Cardiac muscle cell (in vitro differentiated cells and primary cell): ENCODE results near the gene LAYN. TPM values are rescaled to one million over a fixed set of nuclear protein-coding genes. Genes with fewer than 3 reads are reported as not detected.

ENCODE experiments used
- DNase-seq, 2 donors: peaks; one replicate each; pipeline versions ENCODE4 v3.0.0 to v3.0.0-alpha.2; 2010 to 2017; ENCODE audit warnings: low read depth in 1 of 2, low spot score in 1 of 2
- H3K27ac ChIP-seq: fragments of 200-600 bp; sonication (generic); 2 replicates; pipeline ENCODE4 v1.5.1; 2016
- H3K27me3 ChIP-seq: fragments of 200-600 bp; sonication (generic); 2 replicates; pipeline ENCODE4 v1.6.0; 2016; ENCODE audit warnings: control low read depth
- H3K36me3 ChIP-seq: fragments of 200-600 bp; sonication (generic); 2 replicates; pipeline ENCODE4 v1.5.1; 2016; ENCODE audit warnings: control low read depth
- H3K4me1 ChIP-seq: fragments of 200-600 bp; sonication (generic); 2 replicates; pipeline ENCODE4 v1.8.1; 2017; ENCODE audit warnings: low read depth, mild to moderate bottlenecking, mixed run types
- H3K4me3 ChIP-seq: fragments of 200-600 bp; sonication (generic); 2 replicates; pipeline ENCODE4 v1.5.1; 2016; ENCODE audit warnings: mild to moderate bottlenecking
- H3K9me3 ChIP-seq: fragments of 200-600 bp; sonication (generic); 2 replicates; pipeline ENCODE4 v1.5.1; 2017; ENCODE audit warnings: low read depth, mild to moderate bottlenecking, control low read depth
- polyA plus RNA-seq: library from polyadenylated mRNA; unstranded; fragments of >200 nt; fragmentation: Nextera tagmentation; extraction: Ambion mirVana; gene quantifications from 2 replicates; pipeline ENCODE4 v1.2.1, GENCODE V29; 2016
- total RNA-seq: library from RNA; depleted of rRNA; stranded (reverse); fragments of >200 nt; gene quantifications from 2 replicates; pipeline ENCODE4 v1.2.3, GENCODE V29; 2016
- TF ChIP-seq, protein P1 (sequence below): IDR thresholded peaks from 2 replicates; pipeline ENCODE4 v1.5.1; 2012; ENCODE audit warnings: low read depth, mild to moderate bottlenecking, low read length

The LAYN gene
- total and polyA plus RNA-seq, 2 experiments from 2014 or later: 1.1 to 2.6 TPM

DNA sequence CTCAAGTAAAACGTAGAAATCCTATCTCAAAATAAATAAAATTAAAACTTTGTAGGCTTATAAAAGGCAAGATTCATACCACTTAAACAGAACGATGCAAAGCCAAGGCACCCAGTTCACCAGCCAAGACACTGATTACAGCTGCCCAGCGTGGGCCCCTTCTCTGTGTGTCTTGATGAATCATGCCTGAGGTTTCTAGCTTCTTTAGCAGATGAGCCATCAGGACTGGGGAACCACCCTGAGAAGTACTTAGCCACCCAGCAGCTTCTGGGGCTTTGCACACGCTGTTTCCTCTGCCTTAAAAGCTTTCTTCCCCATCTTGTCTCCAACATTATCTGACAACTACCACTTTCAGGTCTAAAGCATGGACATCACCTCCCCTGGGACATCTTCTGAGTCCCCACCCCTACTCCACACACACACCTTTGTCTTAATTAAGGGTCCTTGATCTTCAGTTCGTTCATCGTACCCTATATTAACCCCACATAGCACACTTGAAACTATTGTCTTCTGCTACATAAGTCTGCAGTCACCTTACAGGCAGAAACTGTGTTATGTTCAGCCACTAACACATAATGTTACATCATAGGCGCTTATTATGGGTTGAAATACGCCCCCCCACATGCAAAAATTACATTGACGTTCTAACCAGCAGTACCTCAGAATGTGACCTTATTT, 8.7 kb upstream of the LAYN start:
- Histone ChIP-seq H3K36me3 (no peaks in the 10 kb centered on the region), H3K27ac (no peak overlapping the region), H3K27me3 (peaks cover 11% of the 10 kb centered on the region), H3K4me1 (no peaks in the 10 kb centered on the region), H3K9me3 (no peaks in the 10 kb centered on the region), H3K4me3 (no peak overlapping the region)
- DNase-seq: peak in 1 of 2 donors; percentile 77
- TF ChIP-seq, protein P1, sequence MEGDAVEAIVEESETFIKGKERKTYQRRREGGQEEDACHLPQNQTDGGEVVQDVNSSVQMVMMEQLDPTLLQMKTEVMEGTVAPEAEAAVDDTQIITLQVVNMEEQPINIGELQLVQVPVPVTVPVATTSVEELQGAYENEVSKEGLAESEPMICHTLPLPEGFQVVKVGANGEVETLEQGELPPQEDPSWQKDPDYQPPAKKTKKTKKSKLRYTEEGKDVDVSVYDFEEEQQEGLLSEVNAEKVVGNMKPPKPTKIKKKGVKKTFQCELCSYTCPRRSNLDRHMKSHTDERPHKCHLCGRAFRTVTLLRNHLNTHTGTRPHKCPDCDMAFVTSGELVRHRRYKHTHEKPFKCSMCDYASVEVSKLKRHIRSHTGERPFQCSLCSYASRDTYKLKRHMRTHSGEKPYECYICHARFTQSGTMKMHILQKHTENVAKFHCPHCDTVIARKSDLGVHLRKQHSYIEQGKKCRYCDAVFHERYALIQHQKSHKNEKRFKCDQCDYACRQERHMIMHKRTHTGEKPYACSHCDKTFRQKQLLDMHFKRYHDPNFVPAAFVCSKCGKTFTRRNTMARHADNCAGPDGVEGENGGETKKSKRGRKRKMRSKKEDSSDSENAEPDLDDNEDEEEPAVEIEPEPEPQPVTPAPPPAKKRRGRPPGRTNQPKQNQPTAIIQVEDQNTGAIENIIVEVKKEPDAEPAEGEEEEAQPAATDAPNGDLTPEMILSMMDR: no peak

DNA sequence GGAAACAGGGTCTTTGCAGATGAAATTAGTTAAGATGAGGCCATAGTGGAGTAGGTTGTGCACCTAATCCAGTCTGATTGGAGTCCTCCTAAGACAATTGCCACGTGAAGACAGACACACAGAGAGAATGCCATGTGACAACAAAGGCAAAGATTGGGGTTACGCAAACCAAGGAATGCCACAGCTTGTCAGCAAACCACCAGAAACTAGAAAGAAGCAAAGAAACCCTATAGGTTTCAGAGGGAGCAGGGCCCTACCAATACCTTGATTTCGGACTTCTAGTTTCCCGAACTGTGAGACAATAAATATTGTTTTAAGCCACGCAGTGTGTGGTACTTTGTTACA, 8.2 kb upstream of the LAYN start:
- H3K4me3 ChIP-seq: no peak overlapping the region
- TF ChIP-seq, protein P1: no peak
- DNase-seq: no peak
- peaks cover 16% of the 10 kb centered on the region for H3K27me3 ChIP-seq
- H3K4me1 ChIP-seq: no peaks in the 10 kb centered on the region
- no peaks in the 10 kb centered on the region for H3K9me3 ChIP-seq
- no peak overlapping the region for H3K27ac ChIP-seq
- no peaks in the 10 kb centered on the region for H3K36me3 ChIP-seq

DNA sequence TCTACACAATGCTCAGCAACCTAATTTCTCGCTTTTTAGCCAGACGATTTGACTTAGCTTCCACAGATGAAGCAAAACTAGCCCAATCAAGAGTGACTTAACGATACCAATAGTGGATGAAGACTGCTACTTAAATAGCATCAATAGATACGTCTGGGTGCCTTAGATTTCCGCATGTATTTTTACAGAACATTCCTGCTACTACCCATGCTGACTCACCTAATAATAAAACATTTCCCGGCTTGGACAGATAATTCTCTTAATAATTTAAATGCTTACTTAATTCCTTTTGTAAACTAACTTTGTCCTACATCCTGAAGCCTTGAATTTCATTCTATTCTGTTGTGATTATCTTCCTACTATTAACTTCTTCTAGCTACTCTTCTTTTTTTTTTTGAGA, 5.2 kb upstream of the LAYN start:
- H3K27ac ChIP-seq: no peak overlapping the region
- no peaks in the 10 kb centered on the region for H3K9me3 ChIP-seq
- TF ChIP-seq, protein P1: no peak
- no peak for DNase-seq
- H3K36me3 ChIP-seq: no peaks in the 10 kb centered on the region
- H3K4me1 ChIP-seq: no peaks in the 10 kb centered on the region
- H3K4me3 ChIP-seq: no peak overlapping the region
- H3K27me3 ChIP-seq: peaks cover 38% of the 10 kb centered on the region

DNA sequence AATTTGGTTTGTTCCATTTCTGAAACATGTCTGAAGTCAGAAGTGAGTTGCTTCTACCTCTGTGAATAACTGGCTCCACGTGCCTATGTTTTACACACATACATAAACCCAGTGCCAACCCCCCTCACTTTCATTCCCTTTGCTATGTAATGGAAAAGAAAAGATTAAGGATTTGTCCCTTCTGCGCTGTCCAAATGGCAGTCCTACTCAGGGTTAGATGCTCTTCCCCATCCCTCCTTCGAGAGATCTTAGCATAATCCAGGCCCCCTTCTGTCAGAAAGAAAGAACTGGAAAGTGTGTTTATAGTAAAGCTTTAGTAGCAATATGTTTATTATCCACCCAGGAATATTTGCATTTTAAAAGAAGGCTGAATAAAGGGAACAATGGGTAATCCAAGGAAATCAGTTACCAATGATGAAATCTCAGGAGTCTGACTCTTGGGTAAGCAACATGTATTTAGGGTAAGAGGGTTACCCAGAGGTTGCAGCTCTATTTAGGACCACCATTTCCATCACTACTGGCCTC, 3.1 kb upstream of the LAYN start:
- H3K4me3 ChIP-seq: no peak overlapping the region
- no peaks in the 10 kb centered on the region for H3K36me3 ChIP-seq
- TF ChIP-seq, protein P1: no peak
- no peaks in the 10 kb centered on the region for H3K4me1 ChIP-seq
- no peaks in the 10 kb centered on the region for H3K9me3 ChIP-seq
- no peak overlapping the region for H3K27ac ChIP-seq
- peaks cover 59% of the 10 kb centered on the region for H3K27me3 ChIP-seq
- no peak for DNase-seq

DNA sequence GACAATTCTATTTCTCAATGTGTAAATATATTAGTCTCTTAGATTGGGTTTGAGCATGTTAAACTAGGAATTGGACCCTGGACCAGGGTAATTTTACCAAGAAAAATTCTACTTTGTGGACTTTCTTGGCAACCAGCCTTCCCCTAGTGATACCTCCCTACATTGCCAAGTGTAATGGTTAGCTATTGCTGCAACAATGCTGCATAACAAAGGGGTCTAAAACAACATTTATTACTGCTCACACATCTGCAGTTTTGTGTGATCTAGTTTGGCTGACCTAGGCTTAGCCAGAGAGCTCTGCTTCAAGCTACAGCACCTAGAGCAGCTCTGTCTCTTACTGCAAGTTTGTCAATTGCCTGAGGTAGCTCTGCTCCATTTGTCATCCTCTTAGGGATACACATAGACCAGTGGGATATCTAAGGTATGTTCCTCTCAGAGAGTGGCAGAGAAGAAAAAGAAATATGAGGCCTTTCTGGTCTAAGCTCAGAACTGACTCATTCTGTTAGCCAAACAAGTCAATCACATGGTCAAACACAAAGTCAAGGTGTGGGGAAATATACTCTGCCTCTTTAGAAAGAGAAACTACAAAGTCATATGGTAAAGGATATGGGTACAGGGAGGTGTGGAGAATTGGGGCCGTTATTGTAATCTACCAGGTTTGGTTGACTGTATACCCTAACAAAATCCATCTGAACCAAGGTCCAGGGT, 2.0 kb upstream of the LAYN start:
- Histone ChIP-seq H3K4me1 (no peaks in the 10 kb centered on the region), H3K27ac (no peak overlapping the region), H3K36me3 (no peaks in the 10 kb centered on the region), H3K27me3 (peaks cover 70% of the 10 kb centered on the region), H3K9me3 (no peaks in the 10 kb centered on the region), H3K4me3 (no peak overlapping the region)
- no peak for DNase-seq
- TF ChIP-seq, protein P1: no peak
